HepG2 (cell line): ENCODE measurements around the gene FAM20C. TPM values are rescaled to one million over a fixed set of nuclear protein-coding genes. Genes with fewer than 3 reads are reported as not detected.

Experiments used
- BCLAF1 ChIP-seq: fragments of 450-650 bp; IDR thresholded peaks from 2 replicates; pipeline ENCODE4 v1.6.1; 2017; ENCODE audit warnings: mild to moderate bottlenecking
- CENPBD1 ChIP-seq: sonication (generic); formaldehyde crosslinking; IDR thresholded peaks from 2 replicates; pipeline ENCODE4 v1.8.0; 2022; ENCODE audit warnings: missing genetic modification reagents, low read depth, mild to moderate bottlenecking, borderline replicate concordance
- FOXK1 ChIP-seq: sonication (generic); formaldehyde crosslinking; IDR thresholded peaks from 2 replicates; pipeline ENCODE4 v1.4.0; 2020; ENCODE audit warnings: low read depth, missing genetic modification reagents, borderline replicate concordance
- HBP1 ChIP-seq: IDR thresholded peaks from 2 replicates; pipeline ENCODE4 v1.6.1; 2016; ENCODE audit warnings: low read depth, control low read depth
- IRF9 ChIP-seq: sonication (generic); formaldehyde crosslinking; IDR thresholded peaks from 2 replicates; pipeline ENCODE4 v1.8.0; 2022; ENCODE audit warnings: missing genetic modification reagents, mild to moderate bottlenecking, borderline replicate concordance
- MED1 ChIP-seq: sonication (generic); formaldehyde crosslinking; IDR thresholded peaks from 2 replicates; pipeline ENCODE4 v1.4.0; 2020; ENCODE audit warnings: missing genetic modification reagents
- NAIF1 ChIP-seq: sonication (generic); formaldehyde crosslinking; IDR thresholded peaks from 2 replicates; pipeline ENCODE4 v1.5.0; 2020; ENCODE audit warnings: mild to moderate bottlenecking, missing genetic modification reagents, borderline replicate concordance
- PCBP2 ChIP-seq: fragments of 200-400 bp; formaldehyde crosslinking; optimal IDR thresholded peaks from 2 replicates; pipeline ENCODE3; 2018; ENCODE audit warnings: low read length, low read depth; ENCODE audit not compliant: poor library complexity, severe bottlenecking
- POLR2A ChIP-seq, 2 experiments: IDR thresholded peaks; 2 replicates each; pipeline ENCODE4 v1.6.1; 2011; ENCODE audit warnings: low read depth in 2 of 2, low read length in 2 of 2, mild to moderate bottlenecking in 1 of 2, moderate library complexity in 1 of 2; ENCODE audit not compliant: insufficient read depth in 1 of 2
- REXO4 ChIP-seq: sonication (generic); formaldehyde crosslinking; IDR thresholded peaks from 2 replicates; pipeline ENCODE4 v1.8.0; 2022; ENCODE audit warnings: missing genetic modification reagents, mild to moderate bottlenecking, borderline replicate concordance
- STAG1 ChIP-seq: sonication (generic); formaldehyde crosslinking; IDR thresholded peaks from 2 replicates; pipeline ENCODE4 v1.4.0; 2020; ENCODE audit warnings: missing genetic modification reagents
- TFDP2 ChIP-seq: sonication (generic); formaldehyde crosslinking; IDR thresholded peaks from 2 replicates; pipeline ENCODE4 v1.4.0; 2020; ENCODE audit warnings: missing genetic modification reagents
- ZNF256 ChIP-seq: sonication (generic); formaldehyde crosslinking; conservative IDR thresholded peaks from 2 replicates; pipeline ENCODE4 v1.4.0; 2020; ENCODE audit warnings: missing genetic modification reagents
- ZNF3 ChIP-seq: IDR thresholded peaks from 2 replicates; pipeline ENCODE4 v1.7.0; 2017; ENCODE audit warnings: inconsistent platforms
- ZNF430 ChIP-seq: sonication (generic); formaldehyde crosslinking; IDR thresholded peaks from 2 replicates; pipeline ENCODE4 v1.9.0; 2021; ENCODE audit warnings: mild to moderate bottlenecking, missing genetic modification reagents
- ZNF629 ChIP-seq: sonication (generic); formaldehyde crosslinking; conservative IDR thresholded peaks from 2 replicates; pipeline ENCODE4 v1.5.0; 2020; ENCODE audit warnings: missing genetic modification reagents
- polyA plus RNA-seq, 8 experiments: library from polyadenylated mRNA; depleted of rRNA in 3 of 8; stranded (reverse) in 7 of 8; unstranded in 1 of 8; fragments of >200 nt; fragmentation: Illumina TruSeq in 4 of 8; extraction: Trizol in 4 of 8; gene quantifications; 2 replicates each; pipeline versions ENCODE4 v1.2.1 to v1.2.3, GENCODE V29; 2011 to 2016; ENCODE audit warnings: low read depth in 4 of 8, missing spikeins in 1 of 8, mixed read lengths in 1 of 8; ENCODE audit not compliant: insufficient read depth in 1 of 8
- total RNA-seq, 5 experiments: library from RNA; depleted of rRNA; stranded (reverse); fragments of >200 nt; fragmentation: Illumina TruSeq; extraction: Trizol; gene quantifications; 2 replicates each; pipeline ENCODE4 v1.2.3, GENCODE V29; 2016; ENCODE audit warnings: low read depth in 1 of 5

The FAM20C gene
- total and polyA plus RNA-seq, 2 of the 13 experiments (the other 11 are each of a cell fraction or from before 2014, with no cell fraction given): 11.9 to 19.9 TPM

- peak; percentile 50; the same call in 1 of the 2 replicates for TF ChIP-seq IRF9 (CRISPR knock-in tag)
- TF ChIP-seq NAIF1 (CRISPR knock-in tag): no peak
- peak; percentile 60; the same call in 1 of the 2 replicates for TF ChIP-seq HBP1 (CRISPR knock-in tag)
- TF ChIP-seq BCLAF1: no peak
- 0 out of 2 replicates have a peak, but pooled peaks have one; percentile 21 for TF ChIP-seq ZNF3 (CRISPR knock-in tag)
- TF ChIP-seq ZNF430 (CRISPR knock-in tag): 0 out of 2 replicates have a peak, but pooled peaks have one; percentile 39
- no peak for TF ChIP-seq PCBP2
- TF ChIP-seq MED1 (CRISPR knock-in tag): peak; percentile 84
- peak; percentile 16; the same call in 1 of the 2 replicates for TF ChIP-seq STAG1
- TF ChIP-seq POLR2A (IDR thresholded peaks at IDR 0.05; ENCODE audit: insufficient read depth in 1 of 2, low read depth in 2 of 2, low read length in 2 of 2): no peak
- TF ChIP-seq FOXK1 (CRISPR knock-in tag): peak; percentile 80
- no peak for TF ChIP-seq CENPBD1 (CRISPR knock-in tag)
- no peak for TF ChIP-seq REXO4 (CRISPR knock-in tag)
- TF ChIP-seq ZNF256 (CRISPR knock-in tag): no peak
- 0 out of 2 replicates have a peak, but pooled peaks have one; percentile 31 for TF ChIP-seq TFDP2 (CRISPR knock-in tag)
- TF ChIP-seq ZNF629 (CRISPR knock-in tag): no peak
Measured at GRCh38 chr7:234708-235553, 42.6 kb downstream of the FAM20C start (continued).
